Nephron (organoid): ENCODE results near the gene ADAMTS2.

Source experiments
- H3K27ac Mint-ChIP-seq, 3 experiments: 2 replicates each; pipeline ENCODE4 v1.8.0; 2020; ENCODE audit warnings: mixed read lengths in 3 of 3, mild to moderate bottlenecking in 2 of 3, moderate library complexity in 1 of 3
- H3K27me3 Mint-ChIP-seq: 2 replicates; pipeline ENCODE4 v1.8.0; 2021; ENCODE audit warnings: low read depth, mild to moderate bottlenecking, moderate library complexity, mixed read lengths
- H3K36me3 Mint-ChIP-seq: 2 replicates; pipeline ENCODE4 v1.8.0; 2020; ENCODE audit warnings: low read depth, mixed read lengths
- H3K4me1 Mint-ChIP-seq: 2 replicates; pipeline ENCODE4 v1.8.0; 2020; ENCODE audit warnings: mixed read lengths
- H3K4me3 Mint-ChIP-seq, 3 experiments: 2 replicates each; pipeline ENCODE4 v1.8.0; 2020; ENCODE audit warnings: mild to moderate bottlenecking in 3 of 3, mixed read lengths in 3 of 3, moderate library complexity in 2 of 3
- H3K9me3 Mint-ChIP-seq: 2 replicates; pipeline ENCODE4 v1.8.0; 2020; ENCODE audit warnings: mixed read lengths
- TF ChIP-seq, protein P1 (sequence below), 3 experiments: fragments of 200-600 bp; sonication (generic); IDR thresholded peaks; one replicate each; pipeline ENCODE4 v1.5.0; 2021; ENCODE audit warnings: antibody characterized with exemption in 3 of 3; ENCODE audit not compliant: unreplicated experiment in 3 of 3

Gene ADAMTS2

DNA sequence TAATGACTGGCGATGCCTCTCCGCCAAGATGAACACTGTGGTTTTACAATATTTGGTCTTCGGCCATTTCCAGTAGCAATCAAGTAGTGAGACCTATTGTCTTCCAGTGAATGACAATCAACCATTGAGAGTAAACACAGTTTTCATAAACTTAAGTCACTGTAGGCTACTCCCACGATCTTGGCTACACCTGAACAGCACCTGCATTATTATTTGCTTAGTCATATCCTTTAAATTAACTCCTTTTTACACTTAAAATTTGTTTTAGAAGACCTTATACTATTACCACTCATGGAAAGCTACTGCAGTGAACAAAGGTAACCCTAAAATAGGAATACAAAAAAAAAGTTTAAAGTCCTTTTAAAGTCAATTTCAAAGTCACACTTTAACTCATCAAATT lies 226.9 kb downstream of the ADAMTS2 start:
- TF ChIP-seq, protein P1, sequence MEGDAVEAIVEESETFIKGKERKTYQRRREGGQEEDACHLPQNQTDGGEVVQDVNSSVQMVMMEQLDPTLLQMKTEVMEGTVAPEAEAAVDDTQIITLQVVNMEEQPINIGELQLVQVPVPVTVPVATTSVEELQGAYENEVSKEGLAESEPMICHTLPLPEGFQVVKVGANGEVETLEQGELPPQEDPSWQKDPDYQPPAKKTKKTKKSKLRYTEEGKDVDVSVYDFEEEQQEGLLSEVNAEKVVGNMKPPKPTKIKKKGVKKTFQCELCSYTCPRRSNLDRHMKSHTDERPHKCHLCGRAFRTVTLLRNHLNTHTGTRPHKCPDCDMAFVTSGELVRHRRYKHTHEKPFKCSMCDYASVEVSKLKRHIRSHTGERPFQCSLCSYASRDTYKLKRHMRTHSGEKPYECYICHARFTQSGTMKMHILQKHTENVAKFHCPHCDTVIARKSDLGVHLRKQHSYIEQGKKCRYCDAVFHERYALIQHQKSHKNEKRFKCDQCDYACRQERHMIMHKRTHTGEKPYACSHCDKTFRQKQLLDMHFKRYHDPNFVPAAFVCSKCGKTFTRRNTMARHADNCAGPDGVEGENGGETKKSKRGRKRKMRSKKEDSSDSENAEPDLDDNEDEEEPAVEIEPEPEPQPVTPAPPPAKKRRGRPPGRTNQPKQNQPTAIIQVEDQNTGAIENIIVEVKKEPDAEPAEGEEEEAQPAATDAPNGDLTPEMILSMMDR (IDR thresholded peaks at IDR 0.05; ENCODE audit: unreplicated experiment in 3 of 3), result no peak
- Mint-ChIP-seq H3K36me3 (peaks cover 11% of the 10 kb centered on the region), H3K9me3 (peaks cover 36% of the 10 kb centered on the region), H3K27me3 (peaks cover 7% of the 10 kb centered on the region), H3K27ac (no peak overlapping the region), H3K4me3 (no peak overlapping the region), H3K4me1 (no peaks in the 10 kb centered on the region)

DNA sequence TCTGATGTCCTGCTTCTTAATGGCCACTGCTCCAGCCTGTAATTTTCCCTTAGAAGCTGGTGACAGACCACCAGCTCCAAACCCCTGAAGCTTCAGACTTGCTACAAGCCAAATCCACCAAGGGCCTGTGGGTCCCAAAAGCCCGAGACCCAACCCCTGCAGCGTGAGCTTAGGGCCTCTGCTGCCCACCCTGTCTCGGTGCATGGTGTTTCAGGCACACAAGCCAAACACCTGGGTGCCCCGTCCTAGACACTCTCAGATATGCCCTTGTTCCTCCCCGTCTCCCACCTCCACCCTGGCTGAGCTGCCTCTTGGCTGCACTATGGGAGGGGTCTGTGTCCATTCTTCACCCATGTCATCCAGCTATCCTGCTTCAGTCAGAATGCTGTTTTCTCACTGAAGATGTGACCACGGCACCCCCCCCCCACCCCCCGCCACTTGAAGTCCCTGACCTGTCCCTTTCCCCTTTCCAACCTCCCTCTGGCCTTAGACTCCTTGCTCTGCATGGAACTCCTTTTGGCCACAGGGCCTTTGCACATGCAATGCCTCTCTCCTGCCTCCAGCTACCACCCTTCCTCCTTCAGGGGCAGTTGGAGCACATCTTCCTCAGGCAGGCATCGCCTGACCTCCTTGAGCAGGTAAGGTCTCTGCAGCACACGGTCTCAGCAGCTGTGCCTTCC lies 229.3 kb downstream of the ADAMTS2 start:
- H3K27ac Mint-ChIP-seq, result no peak overlapping the region
- TF ChIP-seq, protein P1 (IDR thresholded peaks at IDR 0.05; ENCODE audit: unreplicated experiment in 3 of 3), result no peak
- no peaks in the 10 kb centered on the region for H3K4me1 Mint-ChIP-seq
- H3K9me3 Mint-ChIP-seq, result peaks cover 50% of the 10 kb centered on the region
- H3K36me3 Mint-ChIP-seq, result peaks cover 11% of the 10 kb centered on the region
- no peak overlapping the region for H3K4me3 Mint-ChIP-seq
- peaks cover 12% of the 10 kb centered on the region for H3K27me3 Mint-ChIP-seq

DNA sequence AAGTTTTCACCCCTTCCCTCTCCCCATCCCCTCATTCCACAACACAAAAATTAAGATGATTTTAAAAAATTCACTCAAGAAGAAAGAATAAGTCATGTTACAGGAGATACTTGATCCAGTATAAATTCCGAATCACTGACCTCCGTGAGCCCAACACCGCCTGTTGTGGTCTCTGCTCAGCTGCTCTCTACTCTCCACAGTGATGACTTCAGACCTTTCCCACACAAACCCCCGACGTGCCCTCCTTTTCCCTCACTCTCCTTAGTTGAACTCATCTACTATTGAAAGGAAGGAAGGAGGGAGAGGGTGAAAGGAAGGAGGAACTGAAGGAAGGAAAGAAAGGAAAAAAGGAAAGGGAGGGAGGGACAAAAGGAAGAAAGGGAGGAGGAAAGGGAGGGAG lies 230.0 kb downstream of the ADAMTS2 start:
- Mint-ChIP-seq H3K36me3 (peaks cover 11% of the 10 kb centered on the region), H3K9me3 (peaks cover 54% of the 10 kb centered on the region), H3K4me3 (no peak overlapping the region), H3K27ac (no peak overlapping the region), H3K27me3 (peaks cover 12% of the 10 kb centered on the region), H3K4me1 (no peaks in the 10 kb centered on the region)
- TF ChIP-seq, protein P1 (IDR thresholded peaks at IDR 0.05; ENCODE audit: unreplicated experiment in 3 of 3), result no peak

DNA sequence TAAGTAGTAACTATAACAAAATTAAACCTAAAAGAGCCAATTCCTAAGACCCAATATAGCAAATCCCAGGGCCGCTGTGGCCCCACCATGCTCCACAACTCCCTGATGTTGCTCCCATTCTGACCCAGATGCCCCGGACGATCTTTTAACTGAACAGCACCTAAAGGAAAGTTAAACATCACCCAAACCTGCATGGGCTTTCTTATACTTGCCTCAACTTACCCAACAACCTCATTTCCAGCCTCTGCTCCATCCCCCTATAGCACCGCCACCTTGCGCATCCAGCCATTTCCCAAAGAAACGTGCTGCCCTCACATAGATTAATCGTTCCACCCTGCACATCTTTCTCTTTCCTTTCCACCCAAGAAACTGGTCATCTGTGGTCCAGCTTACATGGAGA lies 230.5 kb downstream of the ADAMTS2 start:
- Mint-ChIP-seq H3K4me3 (no peak overlapping the region), H3K27me3 (peaks cover 12% of the 10 kb centered on the region)

DNA sequence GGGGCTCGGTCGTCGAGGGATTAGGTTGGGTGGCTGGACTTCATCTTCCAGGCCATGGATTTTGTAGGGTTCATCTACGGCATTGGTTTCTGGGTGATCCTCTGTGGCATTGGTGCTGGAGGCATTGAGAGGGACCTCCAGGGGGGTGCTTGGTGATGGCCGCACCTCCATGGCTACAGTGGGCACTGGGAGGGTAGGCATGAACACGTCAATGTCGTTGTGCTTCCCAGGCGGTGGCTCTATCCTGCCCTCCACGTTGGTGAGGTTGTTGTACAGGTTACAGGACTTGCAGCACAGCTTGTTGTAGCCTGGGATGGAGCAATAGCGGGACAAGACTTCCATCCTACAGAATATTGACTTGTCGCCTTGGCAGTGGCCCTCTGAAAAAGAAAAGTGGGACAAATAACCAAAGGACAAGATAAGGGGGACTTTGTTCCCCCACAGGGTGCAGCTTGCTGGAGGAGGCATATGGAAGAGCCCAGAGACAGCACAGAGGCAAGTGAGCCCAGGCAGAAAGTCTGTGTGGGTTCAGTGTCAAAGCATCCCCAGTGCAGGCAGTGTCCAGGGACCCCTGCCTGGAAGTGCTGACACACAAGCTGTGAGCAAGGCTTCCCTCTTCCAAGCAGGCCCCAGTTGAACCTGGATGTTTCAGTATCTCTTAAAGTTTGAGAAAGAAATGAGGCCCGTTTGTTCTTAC lies 231.2 kb downstream of the ADAMTS2 start:
- Mint-ChIP-seq H3K4me1 (no peaks in the 10 kb centered on the region), H3K9me3 (peaks cover 48% of the 10 kb centered on the region), H3K27me3 (peaks cover 12% of the 10 kb centered on the region), H3K4me3 (no peak overlapping the region), H3K36me3 (peaks cover 5% of the 10 kb centered on the region), H3K27ac (no peak overlapping the region)
- TF ChIP-seq, protein P1 (IDR thresholded peaks at IDR 0.05; ENCODE audit: unreplicated experiment in 3 of 3), result no peak

More for the DNA sequence above, 230.5 kb downstream of the ADAMTS2 start:
- Mint-ChIP-seq H3K9me3 (peaks cover 49% of the 10 kb centered on the region), H3K4me1 (no peaks in the 10 kb centered on the region), H3K36me3 (peaks cover 5% of the 10 kb centered on the region), H3K27ac (no peak overlapping the region)
- TF ChIP-seq, protein P1 (IDR thresholded peaks at IDR 0.05; ENCODE audit: unreplicated experiment in 3 of 3), result no peak
